GM21825 (cell line): ENCODE results near the gene ALK.

ENCODE experiments used
- ATAC-seq: cut with Tn5 transposase; IDR thresholded peaks from one replicate; pipeline ENCODE4 v1.9.1; 2021; ENCODE audit warnings: mild to moderate bottlenecking, moderate library complexity; ENCODE audit not compliant: unreplicated experiment

The ALK gene

GRCh38 chr2:29614295-29614830 lies 307.0 kb downstream of the ALK start:
- ATAC-seq: no peak

DNA sequence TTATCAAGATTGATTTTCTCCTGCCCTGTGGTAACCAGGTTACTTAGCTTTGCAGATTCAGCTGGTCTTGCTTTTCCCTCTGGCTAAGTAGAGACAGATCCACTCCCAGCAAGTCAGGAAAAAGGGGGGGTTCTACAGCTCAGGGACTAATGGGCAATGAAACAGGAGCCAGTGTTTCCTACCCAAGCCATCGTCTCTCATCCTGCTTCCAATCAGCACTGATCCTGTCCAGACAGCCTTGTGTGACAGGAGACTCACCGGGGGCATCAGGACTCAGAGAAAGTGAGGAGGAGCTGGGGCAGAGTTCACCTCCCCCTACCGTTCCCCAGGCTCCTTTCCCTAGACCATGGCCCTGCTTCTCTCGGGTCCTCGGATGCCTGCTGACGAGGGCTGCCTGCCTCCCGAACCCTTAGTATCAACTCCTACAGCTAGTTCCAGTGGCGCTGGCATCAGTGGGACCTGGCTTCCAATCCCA lies 307.6 kb downstream of the ALK start:
- ATAC-seq: no peak

GRCh38 chr2:29613067-29613466 lies 308.3 kb downstream of the ALK start:
- ATAC-seq: no peak

- no peak for ATAC-seq
Observed at GRCh38 chr2:29612568-29612967, 308.8 kb downstream of the ALK start.

DNA sequence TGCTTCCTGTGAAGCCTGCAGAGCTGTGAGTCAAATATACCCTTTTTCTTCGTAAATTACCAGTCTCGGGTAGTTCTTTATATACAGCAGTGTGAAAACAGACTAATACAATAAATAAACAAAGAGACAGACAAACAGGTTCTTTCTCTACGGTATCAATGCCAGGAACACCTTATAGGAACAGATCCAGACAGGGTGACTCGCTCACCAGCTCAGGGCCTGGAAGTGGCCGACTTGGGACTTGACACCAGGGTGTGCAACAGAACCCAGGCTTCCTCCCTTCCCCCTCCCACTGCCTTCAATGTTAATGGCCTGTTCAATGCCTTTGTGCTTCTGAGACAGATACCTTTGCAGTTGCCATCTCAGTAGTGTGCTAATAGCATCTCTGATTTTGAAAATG lies 309.5 kb downstream of the ALK start:
- no peak for ATAC-seq

DNA sequence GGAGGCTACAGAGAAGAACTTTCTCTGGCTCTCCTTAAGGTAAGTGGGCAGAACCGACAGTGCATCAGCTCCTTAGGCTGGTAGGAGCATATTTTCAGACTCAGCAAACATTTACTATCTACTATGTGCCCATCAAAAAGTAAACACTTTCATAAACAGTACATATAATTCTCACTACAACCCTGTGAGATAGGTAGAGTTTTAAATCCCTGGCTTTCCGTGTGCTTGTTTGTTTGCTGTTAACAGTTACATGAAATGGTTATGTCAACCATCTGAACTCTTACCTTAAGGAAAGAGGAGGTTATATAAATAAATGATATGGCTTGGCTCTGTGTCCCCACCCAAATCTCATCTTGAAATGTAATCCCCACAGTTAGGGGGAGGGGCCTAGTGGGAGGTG lies 310.1 kb downstream of the ALK start:
- ATAC-seq: no peak

DNA sequence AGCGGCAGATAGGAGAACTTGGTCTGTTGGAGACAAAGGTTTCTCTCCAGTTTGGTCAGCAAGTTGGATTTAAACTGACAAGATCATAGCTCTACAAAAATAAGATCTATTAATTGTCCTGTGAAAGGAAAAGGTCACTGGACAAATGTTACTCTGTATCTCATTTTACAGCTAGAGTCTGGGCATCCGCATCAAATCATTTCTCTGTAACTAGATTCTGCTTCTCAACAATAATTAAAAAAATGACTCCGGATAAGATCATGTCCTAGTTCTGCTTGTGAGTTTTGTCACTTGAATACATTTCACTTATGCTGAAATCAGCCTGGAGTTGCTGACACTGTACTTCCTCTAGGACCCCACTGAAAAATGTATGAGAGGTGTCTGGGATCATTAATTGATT lies 310.8 kb downstream of the ALK start:
- no peak for ATAC-seq

GRCh38 chr2:29607038-29607420 lies 314.4 kb downstream of the ALK start:
- no peak for ATAC-seq

DNA sequence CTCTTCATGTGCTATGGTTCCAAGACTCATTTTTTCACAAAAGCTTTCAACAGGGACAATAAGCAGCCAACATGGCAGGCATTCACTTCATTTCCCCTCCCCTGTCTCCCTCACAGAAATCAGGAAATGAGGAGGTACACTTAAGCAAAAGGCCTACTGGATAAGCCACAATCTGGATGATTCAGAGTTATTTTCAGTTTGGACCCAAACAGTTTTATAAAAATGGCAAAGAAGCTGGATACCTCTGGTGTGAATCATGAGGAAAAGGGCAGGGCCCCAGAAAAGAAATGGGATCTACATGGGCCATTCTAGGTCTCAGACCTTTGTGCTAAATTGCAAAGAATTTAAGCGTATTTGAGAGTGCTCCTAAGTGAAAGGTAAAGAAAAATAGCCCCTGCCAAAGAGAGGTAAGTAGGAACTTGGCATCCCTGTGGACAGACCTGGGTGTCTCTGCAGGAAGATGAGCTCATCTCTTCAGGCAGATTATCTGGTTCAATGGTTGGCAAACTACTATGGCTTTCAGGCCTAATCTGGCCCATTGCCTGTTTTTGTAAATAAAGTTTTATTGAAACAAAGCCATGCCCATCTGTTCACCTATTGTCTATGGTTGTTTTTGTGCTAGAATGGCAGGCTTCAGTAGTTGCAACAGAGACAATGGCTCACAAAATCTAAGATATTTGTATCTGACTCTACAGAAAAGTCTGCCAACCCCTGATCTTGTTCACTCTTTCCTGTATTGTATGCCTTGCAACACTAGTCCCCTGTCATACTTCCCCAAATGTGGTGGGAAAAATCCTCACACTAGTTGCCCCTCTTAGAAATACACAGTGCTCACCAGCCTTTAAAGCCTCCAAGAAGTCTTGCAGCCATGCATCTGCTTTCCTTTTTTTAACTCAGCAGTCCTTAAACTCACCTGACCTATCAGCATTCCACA lies 315.0 kb downstream of the ALK start:
- ATAC-seq: no peak

- ATAC-seq: no peak
Observed at GRCh38 chr2:29603341-29603740, 318.0 kb downstream of the ALK start.

- ATAC-seq: no peak
Observed at GRCh38 chr2:29601872-29602271, 319.5 kb downstream of the ALK start.

DNA sequence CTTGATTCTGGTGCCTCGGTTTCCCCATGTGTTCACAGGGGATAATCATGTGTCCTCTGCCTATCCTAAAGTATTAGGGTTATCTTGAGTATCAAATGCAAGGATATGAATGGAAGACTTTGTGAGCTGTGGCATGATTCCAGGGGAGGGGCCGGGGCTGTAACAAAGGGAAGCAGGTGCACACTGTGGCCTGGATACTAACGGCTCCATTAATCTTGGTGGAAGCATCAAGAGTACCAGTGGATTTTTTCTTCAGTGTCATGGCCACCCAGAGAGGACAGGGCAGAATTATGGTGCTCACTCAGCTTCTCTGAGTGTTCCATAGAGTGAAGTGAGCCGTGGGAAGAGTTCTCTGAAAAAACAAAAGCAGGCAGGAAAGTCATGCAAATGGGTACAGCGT lies 320.1 kb downstream of the ALK start:
- no peak for ATAC-seq

DNA sequence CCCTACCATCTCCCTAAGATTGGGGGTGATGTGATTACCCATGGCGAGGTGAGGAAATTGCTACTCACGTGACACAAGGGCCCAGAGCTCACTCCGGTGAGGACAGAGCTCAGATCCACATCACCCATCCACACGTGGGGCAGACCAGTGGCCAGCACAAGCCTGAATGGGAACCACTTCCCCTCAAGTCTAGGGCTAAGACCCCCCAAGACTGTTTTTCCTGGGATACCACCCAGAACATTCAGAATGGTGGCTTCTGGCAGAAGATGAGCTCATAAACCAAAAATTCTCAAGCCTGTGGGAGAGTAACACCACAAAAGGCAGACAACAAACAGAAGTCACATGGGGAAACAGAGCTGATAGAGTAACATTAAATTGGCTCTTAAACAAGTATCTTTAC lies 321.4 kb downstream of the ALK start:
- no peak for ATAC-seq

DNA sequence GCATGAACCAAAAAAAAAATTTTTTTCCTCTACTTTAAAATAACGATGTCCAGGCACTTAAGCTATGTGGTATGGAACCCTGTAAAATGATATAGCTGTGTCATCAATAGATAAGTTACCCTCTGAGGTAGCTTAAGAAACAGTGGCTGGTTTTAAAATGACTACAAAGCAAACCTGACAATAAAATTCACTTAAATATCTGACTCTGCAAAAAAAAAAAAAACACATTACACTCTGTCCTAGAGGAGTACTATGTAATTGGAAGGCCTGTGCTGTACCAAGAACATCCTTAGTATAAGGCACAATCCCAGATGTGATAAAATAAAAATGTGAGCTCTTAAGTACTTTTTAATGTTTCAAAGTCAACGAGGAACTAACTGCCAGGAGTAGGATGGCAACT lies 322.4 kb downstream of the ALK start:
- no peak for ATAC-seq

DNA sequence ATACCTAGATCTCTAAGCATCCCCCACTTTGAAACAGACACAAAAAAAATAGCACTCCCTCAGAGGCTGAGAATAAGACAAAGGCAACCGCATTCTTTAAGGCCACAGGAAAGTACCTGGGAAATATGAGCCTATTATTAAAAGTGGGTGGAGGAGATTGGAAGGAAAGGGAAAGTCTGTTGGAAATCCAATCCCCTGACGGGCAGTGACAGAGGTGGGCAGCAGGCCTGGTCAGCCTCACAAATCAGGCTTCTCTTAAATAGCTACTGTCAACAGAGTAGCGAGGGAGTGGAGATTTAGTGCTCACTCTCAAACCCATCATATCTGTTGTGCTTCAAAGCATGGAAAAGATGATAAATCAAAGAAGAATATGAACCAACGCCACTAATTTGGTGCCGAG lies 324.4 kb downstream of the ALK start:
- ATAC-seq: no peak

GRCh38 chr2:29596584-29596983 lies 324.8 kb downstream of the ALK start:
- ATAC-seq: no peak

GRCh38 chr2:29591600-29591999 lies 329.8 kb downstream of the ALK start:
- no peak for ATAC-seq

GRCh38 chr2:29590211-29590610 lies 331.2 kb downstream of the ALK start:
- no peak for ATAC-seq

DNA sequence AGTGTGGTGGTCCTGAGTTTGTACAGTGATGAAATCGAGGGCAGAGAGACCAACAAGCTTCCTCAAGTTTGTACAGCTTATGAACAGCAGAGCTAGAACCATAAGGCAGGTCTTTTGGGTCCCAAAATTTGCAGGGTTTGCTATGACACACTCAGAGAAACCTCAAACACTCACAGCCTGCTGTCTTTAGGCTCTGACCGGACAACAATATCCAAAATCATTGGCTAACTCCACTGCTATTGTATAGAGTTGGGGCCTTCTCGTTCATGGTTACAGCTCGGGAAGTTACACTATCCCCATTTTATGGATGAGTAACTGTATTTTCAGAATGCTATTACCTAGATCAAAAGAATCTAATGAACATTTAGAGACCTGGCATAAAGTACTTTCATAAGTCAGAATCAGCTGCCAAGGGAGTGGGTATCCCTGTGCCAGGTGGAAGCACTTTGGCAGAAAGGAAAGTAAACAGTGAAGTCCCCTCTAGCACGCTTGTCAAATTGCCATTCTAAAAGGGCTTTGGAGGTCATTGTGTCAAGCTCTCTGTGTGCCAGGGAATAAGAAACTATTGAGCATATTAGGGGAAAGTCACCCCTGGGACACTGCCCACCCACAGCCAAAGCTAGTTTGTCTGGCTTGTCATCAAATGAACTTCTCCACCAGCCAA lies 331.8 kb downstream of the ALK start:
- no peak for ATAC-seq

- ATAC-seq: no peak
Observed at GRCh38 chr2:29587402-29588190, 333.8 kb downstream of the ALK start.

GRCh38 chr2:29586919-29587318 lies 334.5 kb downstream of the ALK start:
- no peak for ATAC-seq
